GM19372 (cell line): ENCODE data around the gene TAGAP.
"Not testable (repeated sequence)": the region's sequence is repeated elsewhere in the genome, so short reads cannot be mapped to it uniquely, and the experiment has no call there.

ENCODE experiments used
- ATAC-seq: cut with Tn5 transposase; IDR thresholded peaks from one replicate; pipeline ENCODE4 v1.9.1; 2021; ENCODE audit warnings: mild to moderate bottlenecking, low read depth, moderate library complexity; ENCODE audit not compliant: unreplicated experiment

Gene TAGAP

DNA sequence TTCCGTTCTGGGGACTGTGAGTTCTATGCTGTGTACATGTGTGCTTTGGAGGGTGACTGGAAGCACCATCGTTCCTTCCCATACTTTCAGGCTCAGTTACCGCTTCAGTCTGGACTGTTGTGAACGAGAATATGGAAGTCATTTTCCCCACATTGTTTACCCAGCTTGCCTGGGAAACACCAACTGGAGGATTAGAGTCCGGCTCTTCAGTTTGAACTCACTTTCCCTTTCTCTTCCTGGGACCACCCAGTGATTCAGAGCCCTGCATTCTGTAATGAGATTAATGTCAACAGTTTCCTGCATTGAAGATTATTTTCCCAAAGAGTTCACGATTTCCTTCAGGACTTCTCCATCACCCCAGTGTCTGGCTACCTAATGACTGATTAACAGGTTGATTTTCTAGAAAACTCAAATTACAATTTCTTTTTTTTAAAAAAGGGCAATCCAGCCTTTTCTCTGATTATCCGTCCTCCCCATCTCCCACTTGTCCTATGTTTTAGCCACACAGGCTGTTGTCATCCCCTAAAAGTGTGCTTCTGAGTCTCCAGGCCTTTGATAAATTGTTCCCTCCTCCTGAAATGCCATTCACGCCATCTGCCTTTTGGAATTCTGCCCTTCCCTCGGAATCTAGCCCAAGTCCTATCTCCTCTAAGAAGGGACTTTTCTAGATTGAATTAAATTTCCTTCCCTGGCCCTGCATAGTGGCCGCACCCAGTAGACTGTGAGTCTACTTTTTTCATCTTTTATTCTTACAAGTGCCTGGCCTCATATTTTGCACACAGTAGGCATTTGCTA, 3.3 kb upstream of the TAGAP start:
- no peak for ATAC-seq

DNA sequence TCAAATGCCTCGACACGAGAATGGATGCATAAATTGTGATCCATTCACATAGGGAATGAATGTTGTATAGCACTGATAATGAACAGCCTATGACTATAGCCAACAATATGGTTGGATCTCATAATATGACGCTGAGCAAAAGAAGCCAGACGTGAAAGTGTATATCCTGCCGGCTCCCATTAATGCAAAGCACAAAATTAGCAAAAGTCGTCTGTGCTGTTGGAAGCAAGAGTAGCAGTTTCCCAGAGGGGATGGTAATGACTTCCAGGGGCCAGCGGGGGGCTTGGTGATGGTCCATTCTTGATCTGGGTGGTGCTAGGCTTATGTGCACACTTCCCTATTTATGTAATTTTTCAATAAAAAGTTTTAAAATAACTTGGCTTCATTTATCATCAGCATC, 1.0 kb upstream of the TAGAP start:
- ATAC-seq: no peak

DNA sequence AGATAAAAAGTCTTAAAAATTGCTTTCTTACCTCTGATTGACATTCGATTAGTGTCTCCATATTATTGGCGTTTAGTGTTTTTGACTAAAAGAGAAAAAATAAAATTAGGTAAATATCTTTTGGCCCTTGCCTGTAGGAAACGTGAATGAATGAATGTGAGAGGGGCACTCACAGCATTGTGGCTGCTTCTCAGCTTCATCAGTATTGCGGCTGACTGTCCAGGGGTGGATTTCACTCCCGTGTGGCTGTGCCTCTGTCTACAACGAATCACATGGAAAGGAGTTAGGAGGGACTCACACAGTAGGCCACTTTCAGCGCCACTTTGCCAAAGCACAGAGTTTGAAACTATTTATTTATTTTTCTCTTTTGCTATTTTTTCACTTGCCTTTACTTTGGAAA, 844 bp downstream of the TAGAP start:
- ATAC-seq: no peak

DNA sequence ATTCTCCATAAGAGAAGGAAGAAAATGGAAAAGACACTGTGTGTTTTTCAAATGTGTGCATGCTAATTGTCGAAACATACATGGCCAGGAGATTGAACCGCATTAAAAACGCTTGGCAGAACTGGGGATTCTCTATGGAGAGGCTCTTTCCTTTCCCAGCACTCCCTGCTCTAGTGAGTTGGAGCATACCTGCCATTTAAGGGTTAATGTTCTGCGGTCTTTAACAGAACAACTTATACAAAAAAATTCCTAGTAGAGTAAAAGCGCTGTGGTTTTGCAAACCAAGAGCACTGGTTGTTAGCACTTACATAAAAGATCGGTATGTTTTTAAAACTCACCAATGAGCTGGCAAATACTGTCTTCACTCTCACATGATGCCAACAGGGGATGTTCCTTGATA, 1.5 kb downstream of the TAGAP start:
- ATAC-seq: no peak

DNA sequence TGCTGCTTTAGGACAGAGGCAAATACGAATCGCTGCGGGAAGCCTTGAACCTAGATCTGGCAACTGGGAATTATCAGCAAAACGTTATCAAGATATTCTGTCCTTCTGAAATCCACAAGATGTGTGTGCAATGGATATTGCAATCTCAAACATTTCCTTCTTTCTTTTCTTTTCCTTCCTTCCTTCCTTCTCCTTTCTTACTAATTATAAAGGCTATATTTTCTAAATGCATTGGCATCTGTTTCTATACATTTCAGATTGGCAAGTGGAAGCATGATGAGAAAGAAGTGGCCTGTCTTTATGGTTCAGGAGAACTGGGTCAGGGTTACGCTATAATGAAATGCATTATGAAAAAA, 2.0 kb downstream of the TAGAP start:
- ATAC-seq: no peak

DNA sequence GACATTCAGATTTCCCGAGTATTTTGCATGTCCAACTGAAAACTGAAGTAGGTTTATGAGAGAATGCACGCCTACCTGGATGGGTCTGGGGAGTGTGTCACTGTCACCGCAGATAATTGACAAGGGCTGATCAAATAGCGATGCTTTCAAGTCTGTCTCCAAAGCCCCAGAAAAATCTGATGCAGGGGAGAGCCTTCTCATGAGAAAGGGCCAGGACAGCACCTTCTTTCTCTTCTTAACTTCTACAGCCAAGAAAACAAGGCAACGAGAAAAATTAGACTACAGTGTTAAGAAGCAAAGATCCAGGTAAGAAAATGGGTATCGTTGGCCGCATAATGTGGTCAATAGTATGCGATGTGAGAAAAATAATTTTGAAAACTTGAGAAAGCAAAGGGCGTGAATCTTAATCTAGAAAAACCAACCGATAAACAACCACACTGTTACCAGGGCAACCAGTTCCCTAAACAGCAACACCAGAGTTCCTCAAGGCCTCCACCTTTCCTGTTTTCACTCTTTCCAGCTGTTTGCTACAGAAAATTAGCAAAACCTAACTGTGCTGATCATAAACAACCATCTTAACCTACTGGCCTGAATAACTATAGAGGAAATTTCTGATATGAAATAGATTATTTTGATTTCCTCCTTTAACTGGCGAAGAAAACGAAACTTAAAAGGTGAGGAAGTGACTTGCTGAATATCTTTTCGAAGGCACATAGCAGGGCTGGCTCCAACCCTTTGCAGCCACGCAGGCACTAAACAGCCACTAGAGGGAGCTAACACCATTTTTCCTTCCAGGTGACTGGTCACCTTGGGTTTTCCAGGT, 2.6 kb downstream of the TAGAP start:
- ATAC-seq: peak; percentile 39

DNA sequence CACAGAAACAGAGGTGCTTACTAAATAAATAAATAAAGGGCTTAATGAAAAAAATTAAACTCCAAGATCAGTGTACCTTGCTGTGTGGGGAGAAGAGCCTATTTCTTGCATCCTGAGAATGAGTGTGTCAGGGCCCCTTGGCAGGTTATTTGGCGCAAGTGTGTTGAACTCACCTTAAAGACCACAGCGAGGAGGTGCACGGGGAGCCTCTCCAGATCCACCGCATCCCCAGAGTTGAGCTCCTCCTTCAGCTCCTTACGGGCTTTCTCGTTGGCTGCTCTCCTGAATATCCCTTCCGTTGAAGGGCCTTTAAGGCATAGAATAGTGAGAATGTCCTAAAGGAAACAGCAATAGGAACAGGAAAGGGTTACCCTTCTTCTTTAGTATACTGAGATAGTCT, 3.6 kb downstream of the TAGAP start:
- ATAC-seq: no peak

DNA sequence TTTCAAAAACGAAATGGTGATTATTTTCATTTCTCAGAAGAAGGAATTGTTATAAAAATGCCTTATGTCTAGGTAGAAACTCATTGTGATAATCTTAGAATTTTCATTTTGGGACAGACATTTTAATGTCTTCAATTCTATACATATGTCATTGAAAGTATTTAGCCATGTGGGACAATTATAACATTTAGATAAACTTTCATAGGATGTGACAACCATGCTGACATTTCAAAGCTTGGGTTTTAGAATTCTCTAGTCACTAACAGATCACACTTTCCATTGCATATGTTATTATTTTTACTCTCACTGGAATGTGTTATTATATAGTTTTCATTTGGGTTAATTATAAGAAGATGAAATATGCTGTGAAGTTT, 4.9 kb downstream of the TAGAP start:
- no peak for ATAC-seq

DNA sequence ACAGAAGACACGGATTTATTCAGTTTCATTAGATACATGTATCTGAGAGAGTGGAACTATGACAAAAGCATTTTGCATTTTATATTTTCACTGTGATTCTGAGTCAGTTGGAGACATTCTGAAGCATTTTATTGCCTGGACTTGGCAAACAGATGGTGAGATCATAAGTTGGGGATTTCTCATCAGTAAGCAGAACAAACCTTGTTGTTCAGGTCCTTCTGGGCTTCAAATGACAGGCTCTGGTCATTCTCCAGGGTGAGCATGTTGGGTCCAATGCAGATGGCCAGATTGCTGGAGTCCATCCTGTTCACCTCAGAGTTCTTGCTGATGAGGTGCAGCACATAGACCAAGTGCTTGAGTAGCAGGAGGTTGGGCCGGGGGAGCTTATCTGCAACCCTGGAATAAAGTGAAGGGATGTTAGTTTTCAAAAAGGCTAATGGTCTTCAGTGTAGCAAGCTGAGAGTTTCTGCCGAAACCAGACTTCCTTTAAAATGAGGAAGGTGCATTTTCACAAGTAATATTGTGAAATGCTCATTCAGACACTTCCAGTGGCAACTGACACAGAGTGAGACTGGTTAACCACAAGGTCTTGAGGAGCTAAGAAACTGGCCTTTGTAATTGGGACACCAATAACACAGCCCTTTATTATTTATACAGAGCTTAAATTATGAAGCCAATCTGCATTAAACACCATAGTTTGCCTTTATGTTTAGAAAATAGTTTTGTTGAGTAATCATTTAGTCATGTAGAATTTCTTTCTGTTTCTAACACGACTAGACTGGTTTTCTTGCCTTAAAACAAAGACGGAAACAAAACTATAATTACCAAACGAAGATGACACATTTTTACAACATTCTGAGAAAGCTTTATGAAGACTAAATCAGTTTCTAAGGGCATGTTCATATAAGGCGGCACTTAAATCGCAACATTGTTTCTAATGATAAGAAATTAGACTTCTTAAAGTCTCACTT, 5.6 kb downstream of the TAGAP start:
- peak; percentile 75 for ATAC-seq

DNA sequence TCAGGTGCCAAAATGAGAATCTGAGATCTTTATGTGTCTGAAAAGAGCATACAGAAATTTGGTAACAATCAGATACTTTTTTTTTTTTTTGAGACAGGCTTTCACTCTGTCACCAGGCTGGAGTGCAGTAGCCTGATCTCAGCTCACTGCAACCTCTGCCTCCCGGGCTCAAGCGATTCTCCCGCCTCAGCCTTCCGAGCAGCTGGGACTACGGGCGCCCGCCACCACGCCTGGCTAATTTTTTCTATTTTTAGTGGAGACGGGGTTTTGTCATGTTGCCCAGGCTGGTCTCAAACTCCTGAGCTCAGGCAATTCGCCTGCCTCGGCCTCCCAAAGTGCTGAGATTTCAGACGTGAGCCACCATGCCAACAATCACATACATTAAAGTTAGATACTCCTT, 6.5 kb downstream of the TAGAP start:
- not testable (repeated sequence) for ATAC-seq

DNA sequence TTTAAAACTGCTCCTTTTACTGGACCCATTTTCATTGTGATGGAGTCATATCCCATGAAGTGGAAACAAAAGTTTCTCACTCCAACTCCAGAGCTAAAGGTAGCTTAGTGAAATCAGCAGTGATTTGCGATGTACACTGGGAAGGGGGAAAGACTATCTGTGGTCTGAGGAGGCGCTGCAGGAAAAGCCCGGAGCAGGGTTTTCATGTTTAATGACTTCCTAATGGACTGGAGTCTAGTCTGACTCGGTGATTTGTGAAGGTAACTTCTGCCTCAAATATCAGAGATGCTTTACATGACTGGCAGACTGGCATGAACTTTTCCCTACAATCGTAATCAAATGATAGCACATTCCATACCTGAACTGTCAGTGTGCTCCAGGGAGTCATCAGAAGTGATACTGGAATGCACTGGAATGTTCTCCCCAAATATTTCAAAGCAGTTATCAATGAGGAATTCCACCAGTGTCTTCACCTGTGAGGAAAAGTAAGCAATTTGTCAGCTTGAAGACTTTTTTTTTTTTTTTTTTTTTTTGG, 7.0 kb downstream of the TAGAP start:
- ATAC-seq: no peak

DNA sequence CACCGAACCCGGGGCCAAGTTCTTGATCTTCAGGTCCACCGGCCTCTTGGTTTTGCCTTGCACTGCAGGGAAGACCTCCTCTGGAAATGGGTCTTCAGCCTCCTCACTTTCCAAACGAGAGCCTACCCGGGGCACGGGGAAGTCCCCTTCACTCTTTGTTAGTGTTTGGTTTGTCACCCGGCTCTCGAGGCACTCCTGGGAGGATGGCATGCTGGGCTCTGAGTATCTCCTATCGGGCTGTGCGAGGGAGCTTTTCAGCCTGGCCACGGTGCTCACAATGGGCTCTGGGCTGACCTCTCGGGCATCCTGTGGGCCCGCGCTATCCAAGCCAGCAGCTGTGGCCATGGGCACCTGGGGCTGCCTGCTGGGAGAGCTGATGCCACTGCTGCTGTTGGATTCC, 8.1 kb downstream of the TAGAP start:
- ATAC-seq: no peak

DNA sequence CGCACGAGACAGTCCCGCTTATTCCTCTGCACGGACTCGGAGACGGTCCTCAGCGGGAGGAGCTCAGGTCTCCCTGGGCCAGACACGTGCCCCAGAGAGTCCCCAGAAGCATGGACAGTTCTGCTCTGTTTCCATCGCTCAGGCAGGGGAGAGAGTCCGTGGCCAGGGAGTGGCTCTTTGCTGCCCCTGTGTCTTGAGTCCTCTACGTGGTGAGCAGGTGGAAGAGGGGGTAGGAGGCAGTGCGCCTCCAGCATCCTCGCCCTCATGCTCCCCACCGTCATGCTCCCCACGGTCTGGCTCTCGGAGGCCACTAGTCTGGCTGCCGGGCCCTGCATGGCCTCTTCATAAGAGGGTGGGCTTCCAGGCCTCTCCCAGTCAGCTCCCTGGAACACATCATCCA, 8.9 kb downstream of the TAGAP start:
- ATAC-seq: no peak

DNA sequence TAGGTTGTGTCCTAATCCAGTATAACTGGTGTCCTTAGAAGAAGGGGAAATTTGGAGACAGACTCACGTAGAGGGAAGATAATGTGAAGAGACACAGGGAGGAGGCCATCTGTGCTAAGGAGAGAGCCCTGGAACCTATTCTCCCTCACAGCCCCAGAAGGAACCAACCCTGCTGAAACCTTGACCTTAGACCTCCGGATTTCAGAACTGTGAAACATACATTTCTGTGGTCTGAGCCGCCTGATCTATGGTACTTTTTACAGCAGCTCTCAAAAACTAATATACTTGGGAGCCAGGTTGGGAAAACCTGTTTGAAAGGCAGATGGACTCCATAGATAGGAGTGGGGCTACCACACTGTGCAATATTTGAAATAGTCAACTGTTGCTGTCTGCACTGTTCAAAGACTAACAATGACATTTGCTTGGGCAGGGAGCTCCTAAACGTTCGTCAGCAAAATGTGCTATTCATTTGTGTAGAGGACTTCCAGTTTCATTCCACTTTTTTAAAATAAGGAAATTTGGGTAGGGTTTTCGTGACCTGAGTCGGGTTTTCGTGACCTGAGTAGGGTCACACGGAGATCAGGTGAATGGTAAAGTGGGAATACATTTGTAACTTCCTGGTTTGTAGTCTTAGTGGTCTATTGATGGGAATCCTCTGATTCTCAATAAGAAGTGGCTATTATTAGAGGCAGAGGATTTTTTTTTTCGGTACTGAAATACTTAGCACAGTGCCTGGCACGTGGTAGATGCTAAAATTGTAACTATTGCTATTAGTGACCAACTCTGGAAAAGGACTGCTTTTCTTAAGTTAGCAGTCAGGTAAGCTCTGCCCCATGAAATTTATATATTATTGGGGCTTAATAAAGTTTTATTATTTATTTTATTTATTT, 11.4 kb downstream of the TAGAP start:
- ATAC-seq: no peak

DNA sequence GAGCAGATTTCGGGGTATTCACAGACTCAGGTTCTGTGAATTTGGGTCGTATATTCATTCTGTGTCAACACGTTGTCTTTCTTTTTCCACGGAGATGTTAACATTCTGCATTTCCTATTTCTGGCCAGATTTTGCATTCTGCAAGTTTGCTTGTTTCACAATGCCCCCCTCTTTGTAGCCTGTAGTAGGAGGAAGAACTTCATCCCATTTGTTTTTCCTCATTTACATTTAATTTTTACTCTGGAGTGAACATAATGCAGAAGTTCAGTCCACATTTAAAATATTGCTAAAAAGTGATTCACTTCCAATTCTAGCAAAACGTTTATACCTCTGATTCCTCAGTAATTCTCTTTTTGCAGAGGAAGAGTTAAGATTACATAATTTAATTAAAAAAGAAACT, 12.9 kb downstream of the TAGAP start:
- no peak for ATAC-seq

DNA sequence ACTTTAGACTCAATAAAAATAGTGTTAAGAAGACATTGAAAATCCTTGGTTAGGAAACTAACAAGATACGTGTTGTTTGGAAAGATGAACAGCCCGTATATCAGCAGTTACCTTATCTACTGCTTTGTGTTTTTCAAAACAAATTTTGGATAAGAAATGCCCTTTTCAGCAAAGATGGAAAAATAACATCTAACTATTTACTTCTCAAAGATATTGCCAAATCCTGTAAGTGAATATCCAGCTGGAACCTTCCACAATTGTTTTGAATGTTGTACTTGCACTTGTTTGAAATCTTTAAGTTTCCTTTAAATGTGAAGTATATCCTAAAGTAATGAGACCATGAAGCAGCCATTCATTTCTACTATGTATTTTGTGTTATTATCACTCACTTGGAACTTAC, 14.6 kb downstream of the TAGAP start:
- no peak for ATAC-seq

DNA sequence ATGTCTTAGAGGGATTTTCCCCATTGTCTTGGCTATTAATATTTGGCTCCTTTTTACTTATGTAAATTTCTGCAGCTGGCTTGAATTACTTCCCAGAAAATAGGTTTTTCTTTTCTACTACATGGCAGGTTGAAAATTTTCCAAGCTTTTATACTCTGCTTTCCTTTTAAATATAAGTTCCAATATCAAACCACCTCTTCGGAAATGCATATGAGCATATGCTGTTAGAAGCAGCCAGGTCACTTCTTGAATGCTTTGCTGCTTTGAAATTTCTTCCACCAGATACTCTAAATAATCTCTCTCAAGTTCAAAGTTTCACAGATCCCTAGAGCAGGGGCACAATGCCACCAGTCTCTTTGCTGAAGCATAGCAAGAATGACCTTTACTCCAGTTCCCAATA, 19.6 kb downstream of the TAGAP start:
- not testable (repeated sequence) for ATAC-seq

DNA sequence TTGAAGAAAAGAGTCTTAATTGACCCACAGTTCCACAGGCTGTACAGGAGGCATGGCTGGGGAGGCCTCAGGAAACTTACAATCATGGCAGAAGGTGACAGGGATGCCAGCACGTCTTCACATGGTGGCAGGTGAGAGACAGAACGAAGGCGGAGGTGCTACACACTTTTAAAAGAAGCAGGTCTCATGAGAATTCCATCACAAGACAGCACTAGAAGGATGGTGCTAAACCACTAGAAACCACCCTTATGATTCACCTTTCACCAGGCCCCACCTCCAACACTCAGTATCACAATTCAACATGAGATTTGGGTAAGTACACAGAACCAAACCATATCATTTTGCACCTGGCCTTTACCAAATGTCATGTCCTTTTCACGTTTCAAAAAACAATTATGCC, 20.9 kb downstream of the TAGAP start:
- no peak for ATAC-seq

DNA sequence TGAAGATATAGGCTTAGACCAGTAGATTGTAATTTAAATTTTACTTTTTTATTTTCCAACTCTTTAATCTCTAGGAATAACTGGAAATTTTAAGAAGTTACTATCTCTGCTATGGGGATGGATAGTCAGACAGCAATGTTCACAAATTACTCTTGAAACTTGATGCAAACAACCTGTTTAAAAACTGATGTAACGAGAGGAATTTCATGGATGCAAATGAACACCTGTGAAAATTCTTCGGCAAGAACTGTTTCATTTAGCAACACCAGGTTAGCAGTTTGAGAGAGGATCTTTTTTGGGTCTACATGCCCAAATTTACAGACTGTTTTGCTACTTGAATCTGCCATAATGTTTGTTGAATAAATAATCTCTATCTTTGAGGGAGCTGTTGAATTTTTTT, 24.8 kb downstream of the TAGAP start:
- ATAC-seq: no peak
